HG02970 (cell line): Measurements from ENCODE around the gene CEP192.
"Not testable (repeated sequence)": the region's sequence is repeated elsewhere in the genome, so short reads cannot be mapped to it uniquely, and the experiment has no call there.

Source experiments
- ATAC-seq: cut with Tn5 transposase; IDR thresholded peaks from one replicate; pipeline ENCODE4 v1.9.1; 2021; ENCODE audit warnings: mild to moderate bottlenecking, moderate library complexity, moderate number of reproducible peaks; ENCODE audit not compliant: unreplicated experiment, low FRiP score

Gene CEP192

GRCh38 chr18:13022644-13023043 lies 31.5 kb downstream of the CEP192 start:
- no peak for ATAC-seq

- no peak for ATAC-seq
Observed at GRCh38 chr18:13025233-13025632, 34.1 kb downstream of the CEP192 start.

- ATAC-seq = no peak
Observed at GRCh38 chr18:13026583-13027270, 35.6 kb downstream of the CEP192 start.

- ATAC-seq = no peak
Observed at GRCh38 chr18:13028869-13029268, 37.7 kb downstream of the CEP192 start.

GRCh38 chr18:13032173-13032572 lies 41.0 kb downstream of the CEP192 start:
- no peak for ATAC-seq

- ATAC-seq = no peak
Observed at GRCh38 chr18:13035249-13035914, 44.2 kb downstream of the CEP192 start.

- ATAC-seq = no peak
Observed at GRCh38 chr18:13036622-13037320, 45.6 kb downstream of the CEP192 start.

GRCh38 chr18:13039806-13040205 lies 48.6 kb downstream of the CEP192 start:
- ATAC-seq = no peak

- ATAC-seq = no peak
Observed at GRCh38 chr18:13043066-13043465, 51.9 kb downstream of the CEP192 start.

GRCh38 chr18:13048061-13048595 lies 57.0 kb downstream of the CEP192 start:
- no peak for ATAC-seq

- ATAC-seq = no peak
Observed at GRCh38 chr18:13051159-13051558, 60.0 kb downstream of the CEP192 start.

- ATAC-seq = no peak
Observed at GRCh38 chr18:13051950-13052349, 60.8 kb downstream of the CEP192 start.

- ATAC-seq = no peak
Observed at GRCh38 chr18:13054336-13054735, 63.2 kb downstream of the CEP192 start.

- ATAC-seq = no peak
Observed at GRCh38 chr18:13061630-13062189, 70.5 kb downstream of the CEP192 start.

GRCh38 chr18:13067124-13067523 lies 76.0 kb downstream of the CEP192 start:
- no peak for ATAC-seq

GRCh38 chr18:13067966-13068365 lies 76.8 kb downstream of the CEP192 start:
- ATAC-seq = no peak

- no peak for ATAC-seq
Observed at GRCh38 chr18:13070460-13070859, 79.3 kb downstream of the CEP192 start.

- no peak for ATAC-seq
Observed at GRCh38 chr18:13076886-13077285, 85.7 kb downstream of the CEP192 start.

GRCh38 chr18:13077473-13077872 lies 86.3 kb downstream of the CEP192 start:
- no peak for ATAC-seq

GRCh38 chr18:13078065-13078464 lies 86.9 kb downstream of the CEP192 start:
- not testable (repeated sequence) for ATAC-seq

- ATAC-seq = no peak
Observed at GRCh38 chr18:13086906-13087305, 95.7 kb downstream of the CEP192 start.
